H1 (cell line): ENCODE data around the gene LANCL1. TPM values are rescaled to one million over a fixed set of nuclear protein-coding genes. Genes with fewer than 3 reads are reported as not detected.

ENCODE experiments used
- CBX8 ChIP-seq: fragments of 300-800, 300-1000 bp; sonication (generic); IDR thresholded peaks from 2 replicates; pipeline ENCODE4 v1.7.1; 2016; ENCODE audit warnings: low read depth, low read length, borderline replicate concordance
- CHD7 ChIP-seq: fragments of 300-600 bp; sonication (generic); IDR thresholded peaks from 2 replicates; pipeline ENCODE4 v1.7.1; 2012; ENCODE audit warnings: low read length, moderate library complexity, mild to moderate bottlenecking, inconsistent platforms; ENCODE audit not compliant: insufficient replicate concordance
- E2F6 ChIP-seq: IDR thresholded peaks from 2 replicates; pipeline ENCODE4 v1.6.1; 2012; ENCODE audit warnings: inconsistent platforms
- PHF8 ChIP-seq: fragments of 200-600 bp; sonication (generic); conservative IDR thresholded peaks from 2 replicates; pipeline ENCODE4 v1.7.1; 2012; ENCODE audit warnings: low read depth, mild to moderate bottlenecking, inconsistent platforms, low read length, moderate library complexity
- SP4 ChIP-seq: IDR thresholded peaks from 2 replicates; pipeline ENCODE4 v1.6.1; 2012; ENCODE audit warnings: low read length, inconsistent platforms
- TAF1 ChIP-seq: IDR thresholded peaks from 2 replicates; pipeline ENCODE4 v1.6.1; 2011; ENCODE audit warnings: mild to moderate bottlenecking, low read depth, low read length
- USF2 ChIP-seq: IDR thresholded peaks from 2 replicates; pipeline ENCODE4 v1.6.1; 2011; ENCODE audit warnings: low read length, improper control_type of control experiment
- polyA plus RNA-seq, 7 experiments: library from polyadenylated mRNA; depleted of rRNA in 3 of 7; stranded (reverse) in 5 of 7; unstranded in 2 of 7; fragments of >200 nt in 5 of 7; fragments of 200-250 nt in 2 of 7; gene quantifications; 1 replicate in 5 of 7; 2 replicates in 1 of 7; 4 replicates in 1 of 7; pipeline versions ENCODE4 v1.2.1 to v1.2.3, GENCODE V29; 2011 to 2013; ENCODE audit warnings: missing spikeins in 2 of 7, mixed read lengths in 2 of 7
- total RNA-seq: library from RNA; stranded (reverse); fragmentation: NEBNext Ultra II Directional; extraction: Animal tissue kit (Norgen Biotek cat#: 25700); gene quantifications from 2 replicates; pipeline ENCODE4 v1.2.1, GENCODE V29; 2021

LANCL1 gene
- total and polyA plus RNA-seq, 2 of the 8 experiments (the other 6 are each of a cell fraction or from before 2014, with no cell fraction given) = 26.2 to 48.7 TPM

- TF ChIP-seq CHD7 = no peak
- no peak for TF ChIP-seq CBX8
- peak; percentile 86 for TF ChIP-seq PHF8
- no peak for TF ChIP-seq SP4
- peak; percentile 87 for TF ChIP-seq TAF1
- TF ChIP-seq USF2 = no peak
- peak; percentile 80 for TF ChIP-seq E2F6
These were observed at the start of gene LANCL1 (continued) for GRCh38 chr2:210476194-210477128.
